GM12878 (cell line): ENCODE results near the gene ENAH. TPM values are rescaled to one million over a fixed set of nuclear protein-coding genes. Genes with fewer than 3 reads are reported as not detected.

Experiments
- BCL3 ChIP-seq: IDR thresholded peaks from 2 replicates; pipeline ENCODE4 v1.6.1; 2011; ENCODE audit warnings: borderline replicate concordance, low read depth, mild to moderate bottlenecking, moderate library complexity, low read length; ENCODE audit not compliant: insufficient read depth, poor library complexity, severe bottlenecking
- DPF2 ChIP-seq: fragments of 450-650 bp; IDR thresholded peaks from 2 replicates; pipeline ENCODE4 v1.6.1; 2017; ENCODE audit warnings: mild to moderate bottlenecking
- EGR1 ChIP-seq, 2 experiments: IDR thresholded peaks; 1 replicate in 1 of 2; 2 replicates in 1 of 2; pipeline ENCODE4 v1.6.1; 2011 to 2012; ENCODE audit warnings: low read depth in 2 of 2, low read length in 2 of 2, borderline replicate concordance in 1 of 2, mild to moderate bottlenecking in 1 of 2, moderate library complexity in 1 of 2
- ELK1 ChIP-seq: IDR thresholded peaks from 2 replicates; pipeline ENCODE4 v1.6.1; 2012; ENCODE audit warnings: low read depth, low read length, improper control_type of control experiment
- FOXK2 ChIP-seq: fragments of 450-650 bp; IDR thresholded peaks from 2 replicates; pipeline ENCODE4 v1.6.1; 2017; ENCODE audit warnings: mild to moderate bottlenecking, moderate library complexity
- HDAC6 ChIP-seq: fragments of 200-600 bp; sonication (generic); IDR thresholded peaks from one replicate; pipeline ENCODE4 v1.8.0; 2017; ENCODE audit warnings: antibody characterized with exemption; ENCODE audit not compliant: unreplicated experiment
- KDM1A ChIP-seq: fragments of 200-600 bp; sonication (generic); IDR thresholded peaks from 2 replicates; pipeline ENCODE4 v1.6.1; 2016; ENCODE audit warnings: borderline replicate concordance
- MEF2B ChIP-seq: fragments of 450-650 bp; IDR thresholded peaks from 2 replicates; pipeline ENCODE4 v1.6.1; 2018; ENCODE audit warnings: mild to moderate bottlenecking, moderate library complexity; ENCODE audit not compliant: partially characterized antibody, poor library complexity, severe bottlenecking
- NR2C1 ChIP-seq: fragments of 450-650 bp; IDR thresholded peaks from 2 replicates; pipeline ENCODE4 v1.6.1; 2017; ENCODE audit warnings: antibody characterized with exemption, mild to moderate bottlenecking, moderate library complexity
- NRF1 ChIP-seq: conservative IDR thresholded peaks from 2 replicates; pipeline ENCODE4 v1.6.1; 2011; ENCODE audit warnings: mild to moderate bottlenecking, low read depth, low read length, improper control_type of control experiment
- PRDM15 ChIP-seq: fragments of 450-650 bp; formaldehyde crosslinking; IDR thresholded peaks from 2 replicates; pipeline ENCODE4 v1.4.0; 2020; ENCODE audit warnings: mild to moderate bottlenecking, moderate library complexity
- SIN3A ChIP-seq: IDR thresholded peaks from 2 replicates; pipeline ENCODE4 v1.6.1; 2012; ENCODE audit warnings: low read depth, low read length, improper control_type of control experiment
- SIX5 ChIP-seq: IDR thresholded peaks from 2 replicates; pipeline ENCODE4 v1.6.1; 2011; ENCODE audit warnings: mild to moderate bottlenecking, low read depth, low read length, moderate library complexity; ENCODE audit not compliant: severe bottlenecking
- STAT3 ChIP-seq: IDR thresholded peaks from 2 replicates; pipeline ENCODE4 v1.6.1; 2011; ENCODE audit warnings: low read depth, low read length, improper control_type of control experiment
- YBX1 ChIP-seq: fragments of 450-650 bp; IDR thresholded peaks from 2 replicates; pipeline ENCODE4 v1.6.1; 2016; ENCODE audit warnings: antibody characterized with exemption
- ZBED1 ChIP-seq: IDR thresholded peaks from 2 replicates; pipeline ENCODE4 v1.6.1; 2016; ENCODE audit warnings: borderline replicate concordance
- ZZZ3 ChIP-seq: IDR thresholded peaks from 2 replicates; pipeline ENCODE4 v1.6.1; 2011; ENCODE audit warnings: low read depth; ENCODE audit not compliant: control insufficient read depth, insufficient read length
- polyA plus RNA-seq, 11 experiments: library from polyadenylated mRNA; depleted of rRNA in 4 of 11; unstranded in 6 of 11; stranded (reverse) in 5 of 11; fragments of >200 nt; fragmentation: Nextera tagmentation in 4 of 11; fragmentation: Illumina TruSeq in 1 of 11; extraction: Ambion mirVana in 4 of 11; extraction: Trizol in 1 of 11; gene quantifications; 1 replicate in 1 of 11; 2 replicates in 10 of 11; pipeline versions ENCODE4 v1.2.1 to v1.2.3, GENCODE V29; 2011 to 2016; ENCODE audit warnings: inconsistent platforms in 2 of 11, missing spikeins in 2 of 11, low read depth in 1 of 11
- total RNA-seq, 4 experiments: library from RNA; depleted of rRNA in 3 of 4; stranded (reverse); fragments of >200 nt in 3 of 4; fragmentation: Illumina TruSeq in 1 of 4; extraction: Trizol in 1 of 4; gene quantifications; 2 replicates each; pipeline versions ENCODE4 v1.2.1 to v1.2.3, GENCODE V29; 2013 to 2021
- TF ChIP-seq, protein P1 (sequence below): fragments of 450-650 bp; IDR thresholded peaks from 2 replicates; pipeline ENCODE4 v1.6.1; 2018; ENCODE audit warnings: mild to moderate bottlenecking, low read depth, moderate library complexity; ENCODE audit not compliant: partially characterized antibody

Gene ENAH
- total and polyA plus RNA-seq, 10 of the 15 experiments (the other 5 are each of a cell fraction or from before 2014, with no cell fraction given): under 0.01 to 0.62 (median 0.06) TPM; not detected in 5

- TF ChIP-seq HDAC6 (no peak), NR2C1 (no peak), SIN3A (no peak), EGR1 (IDR thresholded peaks at IDR 0.05; ENCODE audit: borderline replicate concordance in 1 of 2, low read depth in 2 of 2, low read length in 2 of 2) (no peak), DPF2 (peak; percentile 51; the same call in 1 of the 2 replicates), FOXK2 (no peak), NRF1 (no peak), KDM1A (no peak), YBX1 (no peak), ELK1 (no peak), BCL3 (no peak), PRDM15 (no peak), MEF2B (no peak), ZBED1 (no peak), STAT3 (no peak), ZZZ3 (no peak), SIX5 (no peak)
- TF ChIP-seq, protein P1, sequence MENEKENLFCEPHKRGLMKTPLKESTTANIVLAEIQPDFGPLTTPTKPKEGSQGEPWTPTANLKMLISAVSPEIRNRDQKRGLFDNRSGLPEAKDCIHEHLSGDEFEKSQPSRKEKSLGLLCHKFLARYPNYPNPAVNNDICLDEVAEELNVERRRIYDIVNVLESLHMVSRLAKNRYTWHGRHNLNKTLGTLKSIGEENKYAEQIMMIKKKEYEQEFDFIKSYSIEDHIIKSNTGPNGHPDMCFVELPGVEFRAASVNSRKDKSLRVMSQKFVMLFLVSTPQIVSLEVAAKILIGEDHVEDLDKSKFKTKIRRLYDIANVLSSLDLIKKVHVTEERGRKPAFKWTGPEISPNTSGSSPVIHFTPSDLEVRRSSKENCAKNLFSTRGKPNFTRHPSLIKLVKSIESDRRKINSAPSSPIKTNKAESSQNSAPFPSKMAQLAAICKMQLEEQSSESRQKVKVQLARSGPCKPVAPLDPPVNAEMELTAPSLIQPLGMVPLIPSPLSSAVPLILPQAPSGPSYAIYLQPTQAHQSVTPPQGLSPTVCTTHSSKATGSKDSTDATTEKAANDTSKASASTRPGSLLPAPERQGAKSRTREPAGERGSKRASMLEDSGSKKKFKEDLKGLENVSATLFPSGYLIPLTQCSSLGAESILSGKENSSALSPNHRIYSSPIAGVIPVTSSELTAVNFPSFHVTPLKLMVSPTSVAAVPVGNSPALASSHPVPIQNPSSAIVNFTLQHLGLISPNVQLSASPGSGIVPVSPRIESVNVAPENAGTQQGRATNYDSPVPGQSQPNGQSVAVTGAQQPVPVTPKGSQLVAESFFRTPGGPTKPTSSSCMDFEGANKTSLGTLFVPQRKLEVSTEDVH: no peak
These were observed 177.7 kb downstream of the ENAH start (continued) for GRCh38 chr1:225474986-225475820.
